Sigmoid colon (tissue), 4 donors: ENCODE measurements around the gene CSAD.

Experiments used
- CTCF ChIP-seq, 4 experiments: fragments of 450-650 bp in 3 of 4; fragments of 200-600 bp in 1 of 4; IDR thresholded peaks; one replicate each; pipeline ENCODE4 v1.5.1; 2016 to 2019; ENCODE audit warnings: antibody characterized with exemption in 4 of 4, mild to moderate bottlenecking in 3 of 4, moderate library complexity in 2 of 4
- EP300 ChIP-seq, 4 donors: sonication (generic); formaldehyde crosslinking; IDR thresholded peaks; one replicate each; pipeline ENCODE4 v1.6.1; 2017; ENCODE audit warnings: antibody characterized with exemption in 4 of 4
- POLR2A ChIP-seq, 2 donors: fragments of 450-650 bp; IDR thresholded peaks; one replicate each; pipeline ENCODE4 v1.6.1; 2016; ENCODE audit warnings: antibody characterized with exemption in 2 of 2, mild to moderate bottlenecking in 2 of 2, moderate library complexity in 2 of 2
- POLR2AphosphoS5 ChIP-seq, 4 donors: sonication (generic); formaldehyde crosslinking; IDR thresholded peaks; one replicate each; pipeline ENCODE4 v1.6.1; 2017; ENCODE audit warnings: antibody characterized with exemption in 4 of 4

GRCh38 chr12:53118751-53119300, 61.9 kb downstream of the CSAD start:
- TF ChIP-seq CTCF (IDR thresholded peaks at IDR 0.05) (no peak), POLR2A (IDR thresholded peaks at IDR 0.05) (no peak), POLR2AphosphoS5 (IDR thresholded peaks at IDR 0.05) (no peak), EP300 (IDR thresholded peaks at IDR 0.05) (no peak)
